Erythroblast (primary cell): ENCODE measurements around the gene BMP7.

Source experiments
- GATA1 ChIP-seq: IDR thresholded peaks from 2 replicates; pipeline ENCODE4 v1.6.1; 2011; ENCODE audit warnings: low read depth, mild to moderate bottlenecking, control low read depth, low read length, moderate library complexity
- POLR2A ChIP-seq: IDR thresholded peaks from 2 replicates; pipeline ENCODE4 v1.6.1; 2011; ENCODE audit warnings: mild to moderate bottlenecking, low read length

GRCh38 chr20:57231161-57231560 lies 35.3 kb downstream of the BMP7 start:
- TF ChIP-seq POLR2A (no peak), GATA1 (no peak)
